Activated T-helper 2 cell treated with anti-CD3 and anti-CD28 coated beads, Interferon-gamma antibody, Interleukin-2, Interleukin-4, amounts not matched to agents 10 μg/mL and 5 μg/mL and 100 μg/mL, durations not matched to agents 14 hours and 24 hours and 36 hours (primary cell): ENCODE data around the gene PET100. TPM values are rescaled to one million over a fixed set of nuclear protein-coding genes. Genes with fewer than 3 reads are reported as not detected.

ENCODE experiments used
- DNase-seq: peaks from one replicate; pipeline ENCODE4 v3.0.0; 2021; ENCODE audit warnings: low spot score
- H3K27ac Mint-ChIP-seq: one replicate; pipeline ENCODE4 v1.8.0; 2021; ENCODE audit warnings: mixed read lengths
- H3K27me3 Mint-ChIP-seq: one replicate; pipeline ENCODE4 v1.8.0; 2021; ENCODE audit warnings: low read depth, mixed read lengths
- H3K36me3 Mint-ChIP-seq: one replicate; pipeline ENCODE4 v1.8.0; 2021; ENCODE audit warnings: low read depth, mixed read lengths
- H3K4me1 Mint-ChIP-seq: one replicate; pipeline ENCODE4 v1.8.0; 2021; ENCODE audit warnings: low read depth, mixed read lengths
- H3K4me3 Mint-ChIP-seq: one replicate; pipeline ENCODE4 v1.8.0; 2021; ENCODE audit warnings: low read depth, mild to moderate bottlenecking, moderate library complexity, mixed read lengths
- H3K9me3 Mint-ChIP-seq: one replicate; pipeline ENCODE4 v1.8.0; 2021; ENCODE audit warnings: mixed read lengths
- intact Hi-C: fragments of 100-400 bp; cut with micrococcal nuclease; formaldehyde crosslinking; loops from one replicate; pipeline ENCODE4 v1.15.1; 2023
- total RNA-seq: library from RNA; stranded (reverse); gene quantifications from 2 replicates; pipeline ENCODE4 v1.2.3, GENCODE V29; 2022

PET100 gene
- total RNA-seq, 1 donor from 2014 or later: 95.7 TPM

DNA sequence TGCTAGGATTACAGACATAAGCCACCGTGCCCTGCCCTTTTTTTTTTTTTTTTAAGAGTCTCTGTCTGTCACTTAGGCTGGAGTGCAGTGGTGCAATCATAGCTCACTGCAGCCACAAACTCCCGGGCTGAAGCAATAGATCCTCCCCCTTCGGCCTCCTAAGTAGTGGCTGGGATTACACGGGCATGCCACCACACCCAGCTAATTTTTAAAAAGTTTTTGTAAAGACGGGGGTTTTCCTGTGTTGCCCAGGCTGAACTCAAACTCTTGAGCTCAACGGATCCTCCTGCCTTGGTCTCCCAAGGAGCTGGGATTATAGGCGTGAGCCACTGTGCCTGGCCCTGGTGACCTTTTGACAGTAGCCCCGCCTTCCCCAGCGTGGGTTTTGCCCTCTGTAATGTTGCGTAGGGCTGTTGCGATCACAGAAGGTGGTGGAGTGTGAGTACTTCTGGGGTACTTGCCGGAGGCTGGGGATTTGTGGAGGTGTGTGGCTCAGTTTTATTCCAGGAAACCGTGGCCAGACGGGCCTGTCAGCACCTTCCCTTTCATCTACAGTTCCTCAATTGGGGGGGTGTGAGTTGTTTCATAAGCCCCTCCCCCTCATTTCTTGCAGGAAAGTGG is 27.6 kb downstream of the PET100 start:
- Mint-ChIP-seq H3K4me3 (no peak overlapping the region), H3K4me1 (peaks cover 19% of the 10 kb centered on the region), H3K9me3 (no peaks in the 10 kb centered on the region), H3K36me3 (no peaks in the 10 kb centered on the region), H3K27me3 (peaks cover 3% of the 10 kb centered on the region), H3K27ac (no peak overlapping the region)
- intact Hi-C loops: no loop called here
- DNase-seq: no peak

DNA sequence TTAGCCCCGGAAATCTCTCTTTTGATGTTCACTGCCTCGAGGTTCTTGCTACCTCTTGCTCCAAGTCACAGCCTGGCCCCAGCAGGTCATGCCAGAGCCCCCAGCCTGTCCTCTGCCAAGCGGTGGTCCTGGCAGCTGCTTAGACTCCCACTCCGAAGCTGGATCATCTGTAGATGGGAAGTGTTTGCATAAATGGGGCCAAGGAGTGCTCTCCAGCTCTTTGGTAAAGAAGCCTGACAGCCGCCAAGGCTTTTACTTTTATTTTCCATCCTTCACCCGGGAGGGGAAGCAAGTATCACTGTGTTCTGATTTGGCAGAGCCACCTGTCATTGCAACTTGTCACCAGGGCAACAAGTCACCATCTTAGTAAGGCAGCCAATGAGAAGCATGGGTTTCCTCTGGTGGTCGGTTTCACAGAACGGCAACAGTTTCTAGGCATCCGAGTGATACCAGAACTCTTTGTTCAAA is 28.7 kb downstream of the PET100 start:
- H3K4me1 Mint-ChIP-seq: peaks cover 14% of the 10 kb centered on the region
- intact Hi-C loops: no loop called here
- peak overlapping the region; percentile 22 for H3K27ac Mint-ChIP-seq
- peak; percentile 37 for DNase-seq
- peaks cover 3% of the 10 kb centered on the region for H3K27me3 Mint-ChIP-seq
- no peaks in the 10 kb centered on the region for H3K36me3 Mint-ChIP-seq
- no peaks in the 10 kb centered on the region for H3K9me3 Mint-ChIP-seq
- peak overlapping the region; percentile 45 for H3K4me3 Mint-ChIP-seq

DNA sequence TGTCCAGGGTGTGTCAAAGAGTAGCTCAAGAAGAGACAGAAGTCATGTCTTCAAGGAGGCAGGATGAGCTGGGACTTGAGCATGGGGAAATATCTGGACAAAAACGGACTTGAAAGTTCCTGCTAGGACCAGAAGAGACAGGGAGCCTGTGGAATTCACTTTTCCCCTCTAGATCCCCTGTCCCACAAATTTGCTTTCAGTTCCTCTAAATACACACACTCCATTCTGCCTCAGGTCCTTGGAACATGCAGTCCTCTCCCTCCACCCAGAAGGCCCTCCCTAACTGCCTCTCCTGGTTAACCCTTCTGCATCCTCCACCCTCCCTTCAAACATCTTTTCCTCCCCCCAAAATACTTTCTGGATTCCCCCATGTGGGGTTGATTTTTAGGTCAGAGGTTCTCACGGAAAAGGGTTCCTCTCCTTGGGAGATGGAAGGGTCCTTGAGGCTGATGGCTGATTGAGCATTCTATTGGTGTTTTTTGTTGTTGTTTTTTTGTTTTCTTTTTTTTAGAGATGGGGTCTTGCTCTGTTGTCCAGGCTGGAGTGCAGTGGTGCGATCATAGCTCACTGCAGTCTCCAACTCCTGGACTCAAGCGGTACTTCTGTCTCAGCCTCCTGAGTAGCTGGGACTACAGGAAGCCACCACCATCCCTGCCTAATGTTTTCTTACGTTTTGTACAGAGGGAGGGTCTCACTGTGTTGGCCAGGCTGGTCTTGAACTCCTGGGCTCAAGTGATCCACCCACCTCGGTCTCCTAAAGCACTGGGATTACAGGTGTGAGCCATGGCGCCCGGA is 32.3 kb downstream of the PET100 start:
- Mint-ChIP-seq H3K4me3 (no peak overlapping the region), H3K4me1 (peaks cover 12% of the 10 kb centered on the region), H3K27me3 (peaks cover 10% of the 10 kb centered on the region), H3K27ac (no peak overlapping the region), H3K36me3 (no peaks in the 10 kb centered on the region), H3K9me3 (no peaks in the 10 kb centered on the region)
- no peak for DNase-seq
- intact Hi-C loops: no loop called here

DNA sequence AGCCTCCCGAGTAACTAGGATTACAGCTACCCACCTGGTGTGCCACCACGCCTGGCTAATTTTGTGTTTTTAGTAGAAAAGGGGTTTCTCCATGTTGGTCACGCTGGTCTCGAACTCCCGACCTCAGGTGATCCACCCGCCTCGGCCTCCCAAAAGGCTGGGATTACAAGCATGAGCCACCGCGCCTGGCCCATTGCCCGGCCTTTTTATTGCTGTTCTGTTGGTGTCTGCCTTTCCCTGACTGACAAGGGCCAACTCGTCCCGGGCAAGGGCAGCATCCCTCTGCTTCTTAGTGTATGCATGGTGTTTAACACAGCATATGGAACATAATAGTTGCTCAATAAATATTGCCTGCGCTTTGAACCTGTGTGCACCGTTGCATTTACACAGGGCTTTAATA is 33.1 kb downstream of the PET100 start:
- peaks cover 6% of the 10 kb centered on the region for H3K4me1 Mint-ChIP-seq
- H3K27ac Mint-ChIP-seq: no peak overlapping the region

DNA sequence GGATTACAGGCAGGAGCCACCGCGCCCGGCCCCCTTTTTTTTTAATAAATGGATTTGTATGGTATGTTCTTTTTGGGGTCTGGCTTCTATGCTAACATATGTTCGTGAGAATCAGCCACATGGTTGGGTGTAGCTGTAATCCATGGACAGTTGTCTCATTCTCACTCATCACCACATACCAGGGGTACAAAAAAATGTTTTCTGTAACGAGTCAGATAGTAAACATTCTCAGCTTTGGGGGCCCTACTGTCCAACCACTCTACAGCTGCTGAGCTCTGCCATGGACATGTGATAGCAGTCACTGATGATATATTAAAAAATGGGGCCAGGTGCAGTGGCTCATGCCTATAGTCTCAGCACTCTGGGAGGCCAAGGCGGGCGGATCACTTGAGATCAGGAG is 34.1 kb downstream of the PET100 start:
- peaks cover 10% of the 10 kb centered on the region for H3K27me3 Mint-ChIP-seq
- DNase-seq: no peak
- H3K27ac Mint-ChIP-seq: no peak overlapping the region
- H3K9me3 Mint-ChIP-seq: no peaks in the 10 kb centered on the region
- intact Hi-C loops: no loop called here
- H3K36me3 Mint-ChIP-seq: no peaks in the 10 kb centered on the region
- H3K4me3 Mint-ChIP-seq: no peak overlapping the region
- H3K4me1 Mint-ChIP-seq: no peaks in the 10 kb centered on the region

More for the DNA sequence above, 33.1 kb downstream of the PET100 start:
- H3K27me3 Mint-ChIP-seq: peaks cover 10% of the 10 kb centered on the region
- DNase-seq: no peak
- intact Hi-C loops: no loop called here
- no peaks in the 10 kb centered on the region for H3K9me3 Mint-ChIP-seq
- H3K36me3 Mint-ChIP-seq: no peaks in the 10 kb centered on the region
- H3K4me3 Mint-ChIP-seq: no peak overlapping the region

DNA sequence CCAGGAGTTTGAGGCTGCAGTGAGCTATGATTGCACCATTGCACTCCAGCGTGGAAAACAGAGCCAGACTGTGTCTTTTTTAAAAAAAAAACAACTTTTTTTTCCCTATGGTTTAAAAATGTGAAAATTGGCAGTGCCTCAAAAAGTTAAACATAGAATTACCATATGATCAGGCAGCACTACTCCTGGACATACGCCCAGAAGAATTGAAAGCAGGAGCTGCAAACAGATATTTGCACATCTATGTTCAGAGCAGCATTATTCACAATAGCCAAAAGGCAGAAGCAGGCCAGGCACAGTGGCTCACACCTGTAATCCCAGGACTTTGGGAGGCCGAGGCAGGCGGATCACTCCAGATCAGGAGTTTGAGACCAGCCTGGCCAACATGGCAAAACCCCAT is 35.5 kb downstream of the PET100 start:
- no peak overlapping the region for H3K27ac Mint-ChIP-seq
- DNase-seq: no peak
- peaks cover 17% of the 10 kb centered on the region for H3K27me3 Mint-ChIP-seq
- H3K4me1 Mint-ChIP-seq: peaks cover 3% of the 10 kb centered on the region
- intact Hi-C loops: no loop called here
- H3K36me3 Mint-ChIP-seq: no peaks in the 10 kb centered on the region
- no peaks in the 10 kb centered on the region for H3K9me3 Mint-ChIP-seq
- no peak overlapping the region for H3K4me3 Mint-ChIP-seq

DNA sequence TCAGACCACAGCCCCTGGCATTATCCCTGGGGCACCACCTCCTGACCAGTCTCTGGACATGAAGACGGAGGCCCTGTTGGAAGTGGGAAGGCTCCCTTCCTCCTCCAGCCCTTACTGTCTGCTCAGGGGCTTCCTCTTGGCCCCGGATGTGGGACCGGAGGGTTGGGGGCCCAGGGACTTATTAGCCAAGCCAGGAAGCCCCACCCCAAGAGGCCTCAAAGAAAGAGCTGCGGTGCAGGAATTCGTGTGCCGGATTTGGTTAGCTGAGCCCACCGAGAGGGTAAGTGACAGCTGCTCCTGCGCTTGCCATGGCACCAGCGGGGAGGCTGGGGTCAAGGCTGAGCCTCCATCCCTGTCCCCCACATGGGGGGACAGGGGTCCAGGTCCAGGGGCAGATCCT is 39.2 kb downstream of the PET100 start, which contains the start of gene RETN:
Gene RETN (plus strand): TSS at position 208 of the 400 bp plus-strand sequence. CDS start 278 bp downstream, outside the sequence.
- H3K27me3 Mint-ChIP-seq: peaks cover 30% of the 10 kb centered on the region
- H3K36me3 Mint-ChIP-seq: no peaks in the 10 kb centered on the region
- intact Hi-C loops: no loop called here
- DNase-seq: no peak
- no peak within 1 kb of the TSS for H3K4me3 Mint-ChIP-seq
- H3K27ac Mint-ChIP-seq: no peak within 1 kb of the TSS
- H3K4me1 Mint-ChIP-seq: peaks cover 7% of the 10 kb centered on the region
- H3K9me3 Mint-ChIP-seq: no peaks in the 10 kb centered on the region

DNA sequence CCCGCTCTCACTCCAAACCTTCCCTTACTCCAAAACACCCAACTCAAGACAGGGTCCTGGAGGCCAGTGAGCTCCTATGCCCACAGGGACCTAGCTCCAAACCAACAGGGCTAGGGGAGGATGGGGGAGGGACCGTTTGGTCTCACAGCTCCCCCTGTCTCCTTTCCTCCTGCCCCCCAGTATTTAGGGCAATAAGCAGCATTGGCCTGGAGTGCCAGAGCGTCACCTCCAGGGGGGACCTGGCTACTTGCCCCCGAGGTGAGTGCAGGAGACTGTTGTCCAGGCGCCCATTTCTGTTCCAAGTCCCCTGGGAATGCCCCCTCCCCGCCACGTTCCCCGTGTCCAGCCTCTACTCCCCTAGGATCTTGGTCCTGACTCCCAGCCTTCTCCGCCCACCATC is 40.0 kb downstream of the PET100 start:
- Mint-ChIP-seq H3K36me3 (no peaks in the 10 kb centered on the region), H3K4me3 (no peak overlapping the region), H3K4me1 (peaks cover 7% of the 10 kb centered on the region), H3K27me3 (peaks cover 35% of the 10 kb centered on the region), H3K27ac (no peak overlapping the region), H3K9me3 (peaks cover 3% of the 10 kb centered on the region)
- intact Hi-C loops: no loop called here
- DNase-seq: no peak

DNA sequence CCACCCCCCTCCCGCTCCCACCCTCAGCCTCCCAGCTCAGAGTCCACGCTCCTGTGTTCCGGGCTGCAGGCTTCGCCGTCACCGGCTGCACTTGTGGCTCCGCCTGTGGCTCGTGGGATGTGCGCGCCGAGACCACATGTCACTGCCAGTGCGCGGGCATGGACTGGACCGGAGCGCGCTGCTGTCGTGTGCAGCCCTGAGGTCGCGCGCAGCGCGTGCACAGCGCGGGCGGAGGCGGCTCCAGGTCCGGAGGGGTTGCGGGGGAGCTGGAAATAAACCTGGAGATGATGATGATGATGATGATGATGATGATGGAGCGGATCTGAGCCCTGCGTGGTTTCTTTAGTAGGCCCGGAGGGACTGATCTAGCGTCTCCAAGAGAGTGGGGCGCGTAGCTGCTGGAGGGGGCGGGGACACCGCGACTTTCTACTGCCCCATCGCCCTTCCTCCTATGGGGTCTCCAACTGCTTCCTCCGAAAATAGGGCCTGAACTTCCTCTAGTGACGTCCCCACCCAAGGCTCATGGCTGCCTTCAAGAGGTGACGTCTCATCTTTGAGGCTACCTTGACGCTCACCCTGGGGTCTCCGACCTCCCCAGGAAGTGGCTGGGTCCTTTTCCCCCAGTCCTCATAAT is 40.7 kb downstream of the PET100 start:
- intact Hi-C loops: no loop called here
- Mint-ChIP-seq H3K27me3 (peaks cover 35% of the 10 kb centered on the region), H3K4me1 (peaks cover 7% of the 10 kb centered on the region), H3K9me3 (peaks cover 3% of the 10 kb centered on the region), H3K4me3 (peak overlapping the region; percentile 54), H3K36me3 (no peaks in the 10 kb centered on the region), H3K27ac (no peak overlapping the region)
- no peak for DNase-seq

DNA sequence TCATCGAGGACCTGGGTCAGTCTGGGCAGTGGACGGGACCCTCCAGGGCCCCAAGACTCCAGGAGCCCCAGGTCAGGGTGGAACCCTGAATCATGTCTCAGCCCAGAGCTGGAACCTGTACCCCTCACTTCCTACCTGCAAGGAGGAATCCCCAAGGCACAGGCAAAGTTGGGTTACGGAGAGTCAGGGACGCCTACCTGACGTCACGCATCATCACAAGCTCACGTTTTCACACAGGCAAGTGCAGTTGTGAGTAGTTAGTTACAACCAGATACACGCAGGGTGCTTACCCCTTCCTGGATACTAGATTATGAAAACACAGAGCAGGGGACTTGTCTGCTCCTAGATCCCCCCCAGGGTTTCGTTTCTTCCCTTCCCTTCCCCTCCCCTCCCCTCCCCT is 41.2 kb downstream of the PET100 start:
- intact Hi-C loops: no loop called here
- Mint-ChIP-seq H3K4me3 (peak overlapping the region; percentile 54), H3K4me1 (peaks cover 9% of the 10 kb centered on the region), H3K36me3 (no peaks in the 10 kb centered on the region), H3K27ac (no peak overlapping the region), H3K27me3 (peaks cover 33% of the 10 kb centered on the region), H3K9me3 (peaks cover 3% of the 10 kb centered on the region)
- no peak for DNase-seq

DNA sequence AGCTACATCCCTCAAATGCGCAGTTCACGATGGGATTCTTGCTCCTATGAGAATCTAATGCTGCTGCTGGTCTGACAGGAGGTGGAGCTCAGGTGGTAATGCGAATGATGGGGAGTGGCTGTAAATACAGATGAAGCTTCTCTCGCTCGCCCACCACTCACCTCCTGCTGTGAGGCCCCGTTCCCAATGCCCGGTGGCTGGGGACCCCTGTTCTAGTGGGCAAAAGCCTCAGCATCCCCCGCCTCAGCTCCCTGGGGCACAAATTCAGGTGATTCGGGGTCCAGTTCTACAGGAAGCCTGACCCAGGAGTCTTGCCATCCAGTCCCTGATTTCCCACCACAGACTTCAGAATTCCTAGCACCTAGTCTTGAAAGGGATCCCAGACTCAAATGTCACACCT is 42.9 kb downstream of the PET100 start:
- H3K27ac Mint-ChIP-seq: no peak overlapping the region
- intact Hi-C loops: no loop called here
- H3K27me3 Mint-ChIP-seq: peaks cover 42% of the 10 kb centered on the region
- no peak overlapping the region for H3K4me3 Mint-ChIP-seq
- H3K36me3 Mint-ChIP-seq: no peaks in the 10 kb centered on the region
- H3K9me3 Mint-ChIP-seq: peaks cover 3% of the 10 kb centered on the region
- peaks cover 20% of the 10 kb centered on the region for H3K4me1 Mint-ChIP-seq
- DNase-seq: no peak

DNA sequence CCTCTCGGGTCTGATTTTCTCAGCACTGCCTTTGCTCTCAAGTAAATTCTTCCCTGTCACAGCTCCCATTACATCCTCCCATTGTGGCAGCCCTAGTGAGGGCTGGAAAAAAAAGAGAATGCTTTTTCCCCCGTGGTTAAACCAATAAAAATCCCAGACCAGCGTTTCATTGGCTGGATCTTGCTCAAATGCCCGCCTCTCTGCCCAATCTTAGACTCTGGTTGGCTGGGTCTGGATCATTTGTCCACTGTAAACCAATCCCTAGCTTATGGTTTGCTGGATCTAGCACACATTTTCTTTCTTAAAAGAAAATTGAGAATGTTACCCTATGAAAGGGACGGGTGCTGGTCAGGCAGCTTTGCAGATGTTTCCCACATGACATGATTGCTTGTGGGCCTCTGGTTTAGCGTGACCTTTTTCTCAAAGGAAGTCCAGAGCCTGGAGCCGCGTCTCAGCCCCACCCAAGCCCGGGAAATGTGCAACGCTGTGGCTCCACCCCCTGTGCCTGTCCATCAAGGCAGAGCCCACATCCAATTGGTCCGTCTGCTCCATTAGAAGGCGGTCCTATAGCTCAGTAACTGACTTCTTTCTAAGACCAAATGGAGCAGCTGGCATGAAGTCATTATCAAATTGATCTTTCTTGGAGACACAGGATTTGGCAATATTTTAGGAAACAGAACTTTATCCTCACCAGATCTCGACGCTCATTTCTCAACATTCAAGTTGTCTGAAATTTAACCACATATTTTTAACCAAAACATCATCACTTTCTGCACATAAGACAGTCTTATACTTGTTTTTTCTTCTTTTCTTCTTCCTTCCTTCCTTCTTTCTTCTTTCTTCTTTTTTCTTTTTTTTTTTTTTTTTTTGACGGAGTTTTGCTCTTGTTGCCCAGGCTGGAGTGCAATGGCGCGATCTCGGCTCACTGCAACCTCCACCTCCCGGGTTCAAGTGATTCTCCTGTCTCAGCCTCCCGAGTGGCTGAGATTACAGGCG is 44.7 kb downstream of the PET100 start:
- H3K27ac Mint-ChIP-seq: no peak overlapping the region
- H3K27me3 Mint-ChIP-seq: peaks cover 51% of the 10 kb centered on the region
- peaks cover 3% of the 10 kb centered on the region for H3K9me3 Mint-ChIP-seq
- intact Hi-C loops: no loop called here
- peaks cover 31% of the 10 kb centered on the region for H3K4me1 Mint-ChIP-seq
- DNase-seq: peak; percentile 25
- H3K36me3 Mint-ChIP-seq: no peaks in the 10 kb centered on the region
- no peak overlapping the region for H3K4me3 Mint-ChIP-seq
